ENCODE results near the gene ZER1.

Gene ZER1

DNA sequence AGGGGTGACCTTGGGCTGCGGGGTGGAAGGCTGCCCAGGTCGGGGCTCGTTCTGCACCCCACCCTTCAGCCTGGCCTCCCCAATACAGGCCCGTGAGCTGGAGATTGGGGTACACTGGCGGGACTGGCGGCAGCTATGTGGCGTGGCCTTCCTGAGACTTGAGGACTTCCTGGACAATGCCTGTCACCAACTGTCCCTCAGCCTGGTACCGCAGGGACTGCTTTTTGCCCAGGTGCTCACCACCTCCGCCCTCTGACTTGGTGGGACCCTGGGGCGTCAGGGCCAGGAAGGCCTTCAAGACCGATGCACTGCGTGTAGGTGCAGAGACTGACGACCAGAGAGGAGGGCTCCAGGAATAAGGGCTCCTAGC is 58.3 kb downstream of the ZER1 start:
- Histone ChIP-seq H3K4me1 (ENCODE audit: low read depth, poor library complexity, severe bottlenecking) (no peaks in the 10 kb centered on the region), H4K20me1 (ENCODE audit: insufficient read depth) (no peaks in the 10 kb centered on the region), H3K4me2 (no peak overlapping the region), H3K4me3 (IDR thresholded peaks at IDR 0.05; ENCODE audit: insufficient read depth, low read depth, low read length) (no peak overlapping the region), H3K9ac (no peak overlapping the region), H3K27ac (no peak overlapping the region), H3K36me3 (ENCODE audit: insufficient read depth) (no peaks in the 10 kb centered on the region), H3K27me3 (ENCODE audit: insufficient read depth, low read depth) (no peaks in the 10 kb centered on the region), H2AFZ (ENCODE audit: low read depth) (no peak overlapping the region), H3K79me2 (ENCODE audit: insufficient read depth, low read depth) (no peaks in the 10 kb centered on the region)
- TF ChIP-seq, protein P1, sequence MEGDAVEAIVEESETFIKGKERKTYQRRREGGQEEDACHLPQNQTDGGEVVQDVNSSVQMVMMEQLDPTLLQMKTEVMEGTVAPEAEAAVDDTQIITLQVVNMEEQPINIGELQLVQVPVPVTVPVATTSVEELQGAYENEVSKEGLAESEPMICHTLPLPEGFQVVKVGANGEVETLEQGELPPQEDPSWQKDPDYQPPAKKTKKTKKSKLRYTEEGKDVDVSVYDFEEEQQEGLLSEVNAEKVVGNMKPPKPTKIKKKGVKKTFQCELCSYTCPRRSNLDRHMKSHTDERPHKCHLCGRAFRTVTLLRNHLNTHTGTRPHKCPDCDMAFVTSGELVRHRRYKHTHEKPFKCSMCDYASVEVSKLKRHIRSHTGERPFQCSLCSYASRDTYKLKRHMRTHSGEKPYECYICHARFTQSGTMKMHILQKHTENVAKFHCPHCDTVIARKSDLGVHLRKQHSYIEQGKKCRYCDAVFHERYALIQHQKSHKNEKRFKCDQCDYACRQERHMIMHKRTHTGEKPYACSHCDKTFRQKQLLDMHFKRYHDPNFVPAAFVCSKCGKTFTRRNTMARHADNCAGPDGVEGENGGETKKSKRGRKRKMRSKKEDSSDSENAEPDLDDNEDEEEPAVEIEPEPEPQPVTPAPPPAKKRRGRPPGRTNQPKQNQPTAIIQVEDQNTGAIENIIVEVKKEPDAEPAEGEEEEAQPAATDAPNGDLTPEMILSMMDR (conservative IDR thresholded peaks at IDR 0.05; ENCODE audit: low read depth, low read length), result no peak

DNA sequence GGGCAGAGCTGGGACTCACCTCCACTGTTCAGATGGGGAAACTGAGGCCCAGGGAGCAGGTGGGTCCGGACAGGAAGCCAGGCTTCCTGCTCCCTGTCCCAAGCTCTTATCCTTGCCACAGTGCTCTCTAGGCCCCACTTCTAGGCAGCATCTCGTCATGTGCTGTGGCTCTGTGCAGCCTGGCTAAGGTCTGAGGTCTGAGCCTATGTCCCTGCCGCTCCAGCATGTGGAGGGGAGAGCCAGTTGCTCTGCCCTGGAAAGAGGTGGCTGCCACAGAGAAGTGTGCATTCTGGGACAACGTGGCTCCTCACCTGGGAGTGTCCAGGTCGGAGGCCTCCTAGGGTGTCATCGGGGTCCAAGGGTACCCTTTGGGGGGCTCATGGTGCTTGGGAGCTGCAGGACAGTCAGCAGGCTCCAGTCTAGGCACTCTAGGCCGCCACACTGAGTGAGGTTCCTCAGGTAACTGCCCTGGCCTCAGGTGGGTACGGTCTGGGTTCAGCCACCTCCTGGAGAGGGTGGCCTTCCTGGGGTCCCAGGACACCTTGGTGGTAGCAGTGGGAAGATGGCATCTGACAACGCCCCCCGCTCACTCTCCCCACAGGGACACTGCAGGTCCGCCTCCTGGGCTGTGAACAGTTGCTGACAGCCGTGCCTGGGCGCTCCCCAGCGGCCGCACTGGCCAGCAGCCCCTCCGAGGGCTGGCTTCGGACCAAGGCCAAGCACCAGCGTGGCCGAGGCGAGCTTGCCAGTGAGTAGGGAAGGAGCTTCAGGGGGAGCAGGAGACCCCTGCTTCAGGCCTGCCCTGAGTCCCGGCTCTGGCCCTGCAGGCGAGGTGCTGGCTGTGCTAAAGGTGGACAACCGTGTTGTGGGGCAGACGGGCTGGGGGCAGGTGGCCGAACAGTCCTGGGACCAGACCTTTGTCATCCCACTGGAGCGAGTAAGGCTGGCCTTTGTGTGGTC is 59.0 kb downstream of the ZER1 start:
- Histone ChIP-seq H3K4me1 (ENCODE audit: low read depth, poor library complexity, severe bottlenecking) (no peaks in the 10 kb centered on the region), H3K9ac (no peak overlapping the region), H3K79me2 (ENCODE audit: insufficient read depth, low read depth) (no peaks in the 10 kb centered on the region), H3K4me3 (IDR thresholded peaks at IDR 0.05; ENCODE audit: insufficient read depth, low read depth, low read length) (no peak overlapping the region), H2AFZ (ENCODE audit: low read depth) (no peak overlapping the region), H3K27me3 (ENCODE audit: insufficient read depth, low read depth) (no peaks in the 10 kb centered on the region), H3K4me2 (no peak overlapping the region), H3K36me3 (ENCODE audit: insufficient read depth) (no peaks in the 10 kb centered on the region), H4K20me1 (ENCODE audit: insufficient read depth) (no peaks in the 10 kb centered on the region), H3K27ac (no peak overlapping the region)
- TF ChIP-seq, protein P1 (conservative IDR thresholded peaks at IDR 0.05; ENCODE audit: low read depth, low read length), result no peak

DNA sequence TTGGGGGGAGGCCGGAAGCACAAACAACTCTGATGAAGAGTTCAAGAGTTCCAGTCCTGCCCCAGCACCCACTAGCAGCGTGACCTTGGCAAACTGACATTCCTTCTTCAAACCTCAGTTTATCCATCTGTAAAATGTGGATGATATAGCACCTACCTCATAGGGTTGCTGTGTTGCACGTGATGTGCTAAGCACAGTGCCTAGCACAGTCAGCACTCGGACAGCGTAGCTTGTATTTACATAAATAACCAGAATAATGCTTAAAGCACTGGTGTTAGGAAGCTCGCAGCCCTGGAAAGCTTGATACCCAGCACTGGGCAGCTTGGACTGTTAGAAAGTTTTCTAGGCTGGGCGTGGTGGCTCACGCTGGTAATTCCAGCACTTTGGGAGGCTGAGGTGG is 64.3 kb downstream of the ZER1 start:
- Histone ChIP-seq H3K27me3 (ENCODE audit: insufficient read depth, low read depth) (no peaks in the 10 kb centered on the region), H3K27ac (no peak overlapping the region), H3K79me2 (ENCODE audit: insufficient read depth, low read depth) (no peaks in the 10 kb centered on the region)

DNA sequence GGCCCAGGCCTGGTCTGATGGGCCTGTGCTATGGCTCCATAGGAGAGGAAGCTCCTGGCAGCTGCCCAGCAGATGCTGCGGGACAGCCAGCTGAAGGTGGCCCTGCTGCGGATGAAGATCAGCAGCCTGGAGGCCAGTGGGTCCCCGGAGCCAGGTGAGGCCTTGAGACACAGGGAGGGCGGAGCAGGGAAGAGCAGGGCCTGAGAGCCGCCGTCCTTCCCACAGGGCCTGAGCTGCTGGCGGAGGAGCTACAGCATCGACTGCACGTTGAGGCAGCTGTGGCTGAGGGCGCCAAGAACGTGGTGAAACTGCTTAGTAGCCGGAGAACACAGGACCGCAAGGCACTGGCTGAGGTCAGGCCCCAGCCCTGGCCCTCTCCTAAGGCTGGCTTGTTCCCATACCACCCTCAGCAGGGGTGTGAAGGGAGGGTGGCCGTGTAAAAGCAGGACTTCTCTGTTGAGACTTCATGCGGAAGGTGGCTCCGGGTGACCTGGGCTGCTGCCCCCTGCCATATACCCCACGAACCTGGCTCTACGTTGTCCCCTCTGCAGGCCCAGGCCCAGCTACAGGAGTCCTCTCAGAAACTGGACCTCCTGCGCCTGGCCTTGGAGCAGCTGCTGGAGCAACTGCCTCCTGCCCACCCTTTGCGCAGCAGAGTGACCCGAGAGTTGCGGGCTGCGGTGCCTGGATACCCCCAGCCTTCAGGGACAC is 64.9 kb downstream of the ZER1 start:
- H3K27ac ChIP-seq, result no peak overlapping the region
- no peaks in the 10 kb centered on the region for H4K20me1 ChIP-seq (ENCODE audit: insufficient read depth)
- H3K9ac ChIP-seq, result no peak overlapping the region
- H3K4me2 ChIP-seq, result no peak overlapping the region
- H3K4me1 ChIP-seq (ENCODE audit: low read depth, poor library complexity, severe bottlenecking), result no peaks in the 10 kb centered on the region
- H3K27me3 ChIP-seq (ENCODE audit: insufficient read depth, low read depth), result no peaks in the 10 kb centered on the region
- H3K4me3 ChIP-seq (IDR thresholded peaks at IDR 0.05; ENCODE audit: insufficient read depth, low read depth, low read length), result no peak overlapping the region
- no peaks in the 10 kb centered on the region for H3K79me2 ChIP-seq (ENCODE audit: insufficient read depth, low read depth)
- H2AFZ ChIP-seq (ENCODE audit: low read depth), result no peak overlapping the region
- TF ChIP-seq, protein P1 (conservative IDR thresholded peaks at IDR 0.05; ENCODE audit: low read depth, low read length), result no peak
- no peaks in the 10 kb centered on the region for H3K36me3 ChIP-seq (ENCODE audit: insufficient read depth)

More for the DNA sequence above, 64.3 kb downstream of the ZER1 start:
- H3K4me3 ChIP-seq (IDR thresholded peaks at IDR 0.05; ENCODE audit: insufficient read depth, low read depth, low read length), result no peak overlapping the region
- H3K36me3 ChIP-seq (ENCODE audit: insufficient read depth), result no peaks in the 10 kb centered on the region
- no peak overlapping the region for H3K4me2 ChIP-seq
- H2AFZ ChIP-seq (ENCODE audit: low read depth), result no peak overlapping the region
- H3K4me1 ChIP-seq (ENCODE audit: low read depth, poor library complexity, severe bottlenecking), result no peaks in the 10 kb centered on the region
- TF ChIP-seq, protein P1 (conservative IDR thresholded peaks at IDR 0.05; ENCODE audit: low read depth, low read length), result no peak
- H4K20me1 ChIP-seq (ENCODE audit: insufficient read depth), result no peaks in the 10 kb centered on the region
- no peak overlapping the region for H3K9ac ChIP-seq
